ENCODE measurements around the gene SVEP1.

SVEP1 gene

DNA sequence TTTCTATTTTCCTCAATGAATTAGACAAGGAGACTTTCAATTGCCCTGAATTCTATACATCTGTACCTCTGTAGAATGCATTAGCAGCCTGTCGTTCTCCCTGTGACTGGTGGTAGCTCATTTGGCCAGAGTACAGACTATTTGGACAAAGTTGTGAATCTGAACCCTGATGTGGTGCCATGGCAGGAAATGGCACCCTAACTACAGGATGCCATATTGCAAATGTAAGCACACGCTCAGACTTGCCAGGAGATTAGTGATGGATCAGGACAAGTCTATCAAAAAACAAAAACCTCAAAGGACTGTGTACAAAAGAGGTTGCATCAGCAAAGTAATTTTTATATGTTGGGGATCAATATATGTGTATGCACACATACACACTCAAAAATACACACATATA is 58.3 kb downstream of the SVEP1 start:
- no peak for DNase-seq (ENCODE audit: low read depth)

DNA sequence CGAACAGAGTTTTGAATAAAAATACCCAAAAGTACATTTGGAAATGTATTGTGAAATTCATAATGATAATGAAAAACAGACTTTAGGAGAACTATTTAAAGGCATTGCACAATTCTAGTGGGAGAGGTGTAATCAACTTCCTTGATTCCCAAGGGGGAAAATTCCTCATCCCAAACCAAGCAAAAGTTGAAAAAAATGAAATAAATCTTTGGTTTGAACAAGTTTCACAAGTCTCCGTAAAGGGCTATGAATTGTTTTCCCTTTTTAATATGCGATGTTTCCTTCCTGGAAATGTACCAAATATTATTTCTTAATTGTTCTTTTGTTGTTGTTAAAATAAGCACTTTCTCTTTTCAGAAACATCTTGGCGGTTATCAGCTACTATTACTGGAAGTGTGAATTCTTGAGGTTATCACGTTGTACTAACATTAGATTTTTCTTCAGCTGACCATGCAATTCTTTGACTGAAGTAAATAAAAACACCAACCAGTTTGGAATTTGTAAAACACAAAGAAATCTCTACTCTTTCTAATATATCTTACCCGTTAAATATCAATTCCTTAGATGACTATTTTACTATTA is 59.3 kb downstream of the SVEP1 start:
- no peak for DNase-seq (ENCODE audit: low read depth)

- DNase-seq (ENCODE audit: low read depth), result no peak
These were observed 62.1 kb downstream of the SVEP1 start for GRCh38 chr9:110517483-110517882.

DNA sequence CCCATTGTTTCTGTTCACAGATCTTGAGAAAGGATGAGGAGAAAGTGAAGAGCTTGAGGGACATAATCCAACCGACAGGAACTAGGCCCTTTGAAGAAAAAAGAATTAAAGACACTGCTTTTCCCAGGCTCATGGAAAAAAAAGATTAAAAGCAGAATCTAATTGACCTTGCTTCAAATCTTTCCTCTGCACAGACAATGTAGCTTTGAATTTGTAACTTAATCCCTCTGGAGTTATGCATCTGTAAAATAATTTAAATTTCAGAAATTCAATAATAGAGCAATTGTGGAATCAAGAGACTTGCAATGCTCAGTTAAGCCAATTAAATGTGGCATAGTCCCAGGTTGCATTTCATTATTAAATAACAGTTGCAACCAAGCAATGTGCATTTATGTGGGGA is 64.6 kb downstream of the SVEP1 start:
- DNase-seq (ENCODE audit: low read depth), result no peak

DNA sequence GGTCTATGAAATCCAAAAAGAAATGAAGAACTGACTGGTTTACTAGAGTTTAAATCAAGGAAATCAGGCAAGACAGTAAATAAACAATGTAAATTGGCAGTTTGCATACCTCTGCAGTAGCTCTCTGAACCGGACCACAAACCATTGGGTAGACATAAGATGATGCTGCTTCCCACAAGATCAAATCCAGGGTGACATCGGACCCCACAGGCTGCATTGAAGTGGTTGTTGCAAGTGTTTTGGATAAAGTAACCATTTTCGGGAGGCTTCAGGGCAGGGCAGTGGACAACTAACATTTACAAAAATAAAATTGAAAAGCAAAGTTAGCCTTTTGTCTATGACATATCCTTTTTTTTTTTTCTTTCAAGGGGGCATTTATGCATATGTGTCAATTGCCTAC is 66.7 kb downstream of the SVEP1 start:
- no peak for DNase-seq (ENCODE audit: low read depth)

DNA sequence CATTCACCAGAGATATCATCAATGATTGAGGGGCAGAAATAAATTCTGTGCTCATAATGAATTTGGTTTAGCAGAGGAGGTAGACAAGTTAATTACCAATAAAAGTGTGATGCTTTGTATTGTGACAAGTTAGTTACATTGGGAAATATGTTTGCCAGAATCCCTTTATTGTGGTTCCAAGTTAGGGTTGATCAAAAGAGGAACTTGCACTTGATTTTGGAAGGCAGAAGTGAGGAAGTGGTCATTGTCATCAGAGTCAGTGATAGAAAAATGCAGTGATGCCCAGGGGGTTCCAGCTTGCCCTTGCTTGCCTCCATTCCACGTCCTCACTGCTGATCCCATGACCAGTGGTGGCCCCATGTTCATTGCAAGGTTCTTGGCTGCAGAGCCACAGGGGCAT is 69.7 kb downstream of the SVEP1 start:
- no peak for DNase-seq (ENCODE audit: low read depth)

GRCh38 chr9:110502842-110503241 is 76.7 kb downstream of the SVEP1 start:
- no peak for DNase-seq (ENCODE audit: low read depth)

DNA sequence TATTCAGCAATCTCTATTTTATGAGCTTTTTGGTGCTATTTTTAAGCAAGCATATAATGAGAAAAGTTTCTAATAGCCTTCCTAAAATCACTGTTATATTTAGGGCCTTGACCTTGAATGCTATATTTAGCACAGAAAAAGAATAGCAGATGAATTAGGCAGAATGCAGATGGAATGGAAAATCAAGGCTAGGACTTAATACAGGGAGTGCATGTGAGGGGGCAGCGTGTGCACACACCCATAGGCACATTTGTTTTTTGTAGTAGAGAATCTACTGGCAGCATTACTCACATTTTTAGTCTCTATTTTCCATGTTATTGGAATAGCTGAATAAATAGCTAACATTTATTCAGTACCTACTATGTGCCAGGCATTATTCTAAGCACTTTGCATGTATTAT is 79.9 kb downstream of the SVEP1 start:
- DNase-seq (ENCODE audit: low read depth), result no peak

GRCh38 chr9:110487196-110487595 is 92.3 kb downstream of the SVEP1 start:
- DNase-seq (ENCODE audit: low read depth), result no peak

DNA sequence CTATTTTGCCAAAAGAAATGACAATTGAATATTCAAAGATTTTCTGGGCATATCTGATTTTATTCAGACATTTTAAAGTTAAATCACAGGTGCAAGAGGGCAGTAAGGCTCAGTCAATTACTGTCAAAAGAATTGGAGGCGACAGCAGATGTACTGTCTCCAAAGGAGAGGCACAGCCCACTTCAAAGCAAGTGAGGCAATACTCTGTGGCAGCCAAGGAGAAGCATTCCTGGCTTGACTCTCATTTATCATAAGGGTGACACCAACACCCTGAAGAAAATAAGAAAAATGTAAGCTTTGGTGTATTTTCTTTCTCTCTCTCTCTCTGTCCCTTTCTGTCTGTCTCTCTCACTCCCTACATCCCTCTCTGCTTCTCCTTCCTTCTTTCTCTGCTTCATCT is 93.3 kb downstream of the SVEP1 start:
- no peak for DNase-seq (ENCODE audit: low read depth)

DNA sequence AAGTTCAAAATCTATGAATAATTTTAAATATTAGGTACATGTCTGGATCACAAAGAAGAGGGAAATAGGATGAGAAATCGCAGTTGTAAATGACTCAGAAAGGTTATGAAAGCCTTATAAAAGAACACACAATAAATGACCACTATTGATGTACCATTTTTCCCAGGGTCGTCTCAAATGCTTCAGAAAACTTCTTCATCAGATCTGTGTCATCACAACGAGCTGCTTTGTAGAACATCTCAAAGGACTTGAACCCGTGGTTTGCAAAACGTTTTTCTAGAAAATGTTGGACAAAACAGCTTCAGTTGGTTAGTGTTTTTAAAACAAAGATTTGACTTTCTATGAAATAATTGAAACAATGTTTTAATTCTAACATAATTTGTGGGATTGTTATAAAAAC is 100.1 kb downstream of the SVEP1 start:
- DNase-seq (ENCODE audit: low read depth), result no peak

GRCh38 chr9:110476251-110476650 is 103.3 kb downstream of the SVEP1 start:
- no peak for DNase-seq (ENCODE audit: low read depth)

GRCh38 chr9:110472111-110472510 is 107.4 kb downstream of the SVEP1 start:
- no peak for DNase-seq (ENCODE audit: low read depth)

GRCh38 chr9:110468950-110469349 is 110.6 kb downstream of the SVEP1 start:
- no peak for DNase-seq (ENCODE audit: low read depth)

- no peak for DNase-seq (ENCODE audit: low read depth)
These were observed 114.4 kb downstream of the SVEP1 start for GRCh38 chr9:110465190-110465589.

DNA sequence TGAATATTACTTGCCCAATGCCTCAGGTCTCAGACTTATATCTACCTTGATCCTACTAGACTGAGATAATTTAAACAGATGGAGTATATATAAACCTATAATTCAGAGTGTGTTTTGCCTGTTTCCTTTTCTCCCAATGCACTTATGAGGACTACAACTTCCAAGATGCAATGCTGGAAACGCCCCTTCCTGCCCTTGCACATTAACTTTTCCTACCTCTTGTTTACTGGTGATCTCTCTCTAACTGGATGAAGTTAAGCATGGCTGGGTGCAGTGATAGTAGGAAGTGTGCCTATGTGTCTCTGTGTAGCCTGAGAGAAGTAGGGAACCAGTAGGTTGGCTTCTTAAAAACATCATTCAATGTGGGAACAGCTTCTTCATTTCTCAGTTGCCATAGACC is 115.2 kb downstream of the SVEP1 start:
- DNase-seq (ENCODE audit: low read depth), result no peak

- no peak for DNase-seq (ENCODE audit: low read depth)
These were observed 116.0 kb downstream of the SVEP1 start for GRCh38 chr9:110463499-110463898.

- no peak for DNase-seq (ENCODE audit: low read depth)
These were observed 122.3 kb downstream of the SVEP1 start for GRCh38 chr9:110457245-110457644.

GRCh38 chr9:110456681-110457080 is 122.9 kb downstream of the SVEP1 start:
- DNase-seq (ENCODE audit: low read depth), result no peak

- DNase-seq (ENCODE audit: low read depth), result no peak
These were observed 123.7 kb downstream of the SVEP1 start for GRCh38 chr9:110455860-110456259.

DNA sequence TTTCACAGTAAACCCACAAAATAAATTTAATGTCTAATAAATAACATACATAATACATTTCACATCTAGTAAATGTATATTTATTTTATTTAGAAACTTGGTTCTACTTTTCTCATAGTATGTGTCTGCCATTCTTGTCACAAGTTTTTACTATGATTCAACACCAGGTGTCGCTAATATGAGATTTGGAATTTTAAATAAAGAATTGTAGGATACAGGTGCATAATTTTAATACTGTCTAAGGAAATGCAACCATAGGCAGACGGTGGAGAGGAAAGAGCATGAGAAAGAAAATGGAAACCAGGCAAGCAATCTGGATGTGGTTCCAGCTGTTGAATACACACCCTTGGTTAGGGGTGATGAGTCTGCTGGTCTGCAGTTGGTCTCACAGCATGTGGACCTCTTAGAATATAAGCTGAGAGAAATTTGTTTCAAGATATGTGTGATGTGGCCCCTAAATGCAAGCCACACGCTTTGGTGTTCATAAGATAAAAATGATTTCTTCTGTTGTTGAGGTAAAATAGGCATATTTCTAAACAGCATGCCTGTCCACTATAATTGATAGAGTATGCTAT is 127.2 kb downstream of the SVEP1 start:
- no peak for DNase-seq (ENCODE audit: low read depth)

DNA sequence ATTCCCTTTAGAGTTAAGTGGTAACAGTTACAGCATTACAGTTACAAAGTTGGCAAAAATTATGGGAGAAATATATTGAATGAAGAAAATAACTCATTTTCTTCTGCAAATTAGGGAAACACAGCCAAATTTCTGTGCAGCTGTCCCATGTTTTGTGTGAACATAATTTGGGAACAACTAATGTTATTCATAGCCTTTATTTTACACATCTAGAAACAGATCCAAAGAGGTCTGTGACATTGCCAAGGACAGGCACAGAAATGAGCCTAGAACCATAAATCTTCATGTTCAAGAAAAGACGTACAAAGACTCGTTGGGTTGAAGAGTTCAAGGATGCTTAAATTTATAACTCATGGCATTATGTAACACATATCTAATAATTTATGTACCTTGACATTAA is 127.8 kb downstream of the SVEP1 start:
- DNase-seq (ENCODE audit: low read depth), result no peak

GRCh38 chr9:110447476-110447875 is 132.1 kb downstream of the SVEP1 start:
- no peak for DNase-seq (ENCODE audit: low read depth)

- no peak for DNase-seq (ENCODE audit: low read depth)
These were observed 133.4 kb downstream of the SVEP1 start for GRCh38 chr9:110446171-110446570.

DNA sequence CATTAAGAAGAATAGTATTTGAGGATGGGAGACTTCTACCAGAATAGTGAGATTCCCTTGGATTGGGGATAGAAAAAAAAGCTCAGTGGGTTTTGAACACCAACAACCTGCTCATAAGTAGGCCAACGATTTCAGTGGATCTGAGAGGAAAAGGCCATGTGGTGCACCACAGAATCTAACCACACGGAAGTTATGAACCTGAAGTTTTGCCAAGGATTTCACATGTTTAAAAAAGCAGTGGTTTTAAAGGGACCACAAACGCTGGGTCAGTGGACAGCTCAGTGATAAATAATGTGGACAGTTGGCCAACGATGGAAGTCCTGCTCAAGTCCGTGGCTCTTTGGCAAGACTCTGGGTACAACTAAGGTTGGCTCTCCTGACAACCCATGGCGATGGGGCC is 134.6 kb downstream of the SVEP1 start:
- no peak for DNase-seq (ENCODE audit: low read depth)
